Activated CD4-positive, alpha-beta memory T cell treated with anti-CD3 and anti-CD28 coated beads, Interleukin-2, amount 10 ng/mL, durations not matched to agents 7 days and 5 days (primary cell): ENCODE measurements around the gene HOXC10. TPM values are rescaled to one million over a fixed set of nuclear protein-coding genes. Genes with fewer than 3 reads are reported as not detected.

Experiments used
- CTCF ChIA-PET: fragments of 350-600 bp; sonication (Branson Sonifier 250); formaldehyde crosslinking; loops from one replicate; lab custom pipeline; 2021; ENCODE audit warnings: antibody characterized with exemption, inconsistent platforms; lab: Charles Lee
- POLR2A ChIA-PET: fragments of 350-600 bp; sonication (Branson Sonifier 250); formaldehyde crosslinking; loops from one replicate; lab custom pipeline; 2021; ENCODE audit warnings: antibody characterized with exemption; lab: Charles Lee
- DNase-seq: peaks from one replicate; pipeline ENCODE4 v3.0.0-alpha.2; 2020
- H3K27ac Mint-ChIP-seq: one replicate; pipeline ENCODE4 v1.8.0; 2021; ENCODE audit warnings: mild to moderate bottlenecking, mixed read lengths
- H3K27me3 Mint-ChIP-seq: one replicate; pipeline ENCODE4 v1.8.0; 2021; ENCODE audit warnings: mixed read lengths
- H3K36me3 Mint-ChIP-seq: one replicate; pipeline ENCODE4 v1.8.0; 2021; ENCODE audit warnings: low read depth, mixed read lengths
- H3K4me1 Mint-ChIP-seq: one replicate; pipeline ENCODE4 v1.8.0; 2021; ENCODE audit warnings: mixed read lengths
- H3K4me3 Mint-ChIP-seq: one replicate; pipeline ENCODE4 v1.8.0; 2021; ENCODE audit warnings: mild to moderate bottlenecking, mixed read lengths
- H3K9me3 Mint-ChIP-seq: one replicate; pipeline ENCODE4 v1.8.0; 2021; ENCODE audit warnings: mixed read lengths
- total RNA-seq, 2 experiments: library from RNA; stranded (reverse); gene quantifications; one replicate each; pipeline ENCODE4 v1.2.3, GENCODE V29; 2021

The HOXC10 gene
- total RNA-seq, 2 experiments from 2014 or later: not detected

DNA sequence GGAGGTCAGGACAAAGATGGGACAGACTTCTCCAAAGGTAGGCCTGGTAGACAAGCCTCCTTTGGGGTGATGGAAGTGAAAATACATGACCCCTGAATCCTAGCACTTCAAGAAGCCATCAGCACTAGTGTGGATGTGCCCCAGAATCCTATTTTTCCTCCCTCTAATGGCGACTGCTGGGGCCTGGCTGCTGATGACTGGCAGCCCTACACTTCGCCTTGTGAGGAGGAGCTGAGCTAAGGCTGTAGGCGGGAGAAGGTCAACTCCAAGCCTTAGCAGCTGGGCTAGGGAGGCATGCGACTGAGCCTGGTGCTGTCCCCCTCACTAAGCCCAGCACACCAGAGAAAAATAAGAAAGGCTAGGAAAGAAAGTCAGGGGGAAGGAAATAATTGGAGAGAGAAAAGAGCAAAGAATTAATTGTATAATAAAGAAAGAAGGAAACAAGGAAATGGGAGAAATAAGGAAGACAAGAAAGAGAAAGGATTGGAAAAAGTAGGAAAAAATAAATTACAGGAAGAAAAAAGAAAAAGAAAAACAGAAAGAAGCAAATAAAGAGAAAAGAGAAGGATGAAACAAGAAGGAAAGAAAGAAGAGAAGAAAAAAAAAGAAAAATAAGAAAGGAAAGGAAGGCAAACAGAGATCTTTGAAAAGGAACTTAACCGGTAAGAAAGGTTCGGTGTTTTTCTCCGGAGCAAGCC is 4.7 kb upstream of the HOXC10 start:
- H3K4me1 Mint-ChIP-seq: peaks cover 9% of the 10 kb centered on the region
- H3K27me3 Mint-ChIP-seq: peaks cover 96% of the 10 kb centered on the region
- no peak overlapping the region for H3K4me3 Mint-ChIP-seq
- H3K36me3 Mint-ChIP-seq: peaks cover 10% of the 10 kb centered on the region
- no peak for DNase-seq
- ChIA-PET POLR2A (interaction anchor here (1.3 kb wide), 1 partner anchor 45 kb away, joined by 3 read pairs; no protein-coding TSS in a partner anchor), CTCF (interaction anchor here (1.5 kb wide), 1 partner anchor 222 kb away, joined by 3 read pairs; no protein-coding TSS in a partner anchor)
- no peaks in the 10 kb centered on the region for H3K9me3 Mint-ChIP-seq
- no peak overlapping the region for H3K27ac Mint-ChIP-seq

DNA sequence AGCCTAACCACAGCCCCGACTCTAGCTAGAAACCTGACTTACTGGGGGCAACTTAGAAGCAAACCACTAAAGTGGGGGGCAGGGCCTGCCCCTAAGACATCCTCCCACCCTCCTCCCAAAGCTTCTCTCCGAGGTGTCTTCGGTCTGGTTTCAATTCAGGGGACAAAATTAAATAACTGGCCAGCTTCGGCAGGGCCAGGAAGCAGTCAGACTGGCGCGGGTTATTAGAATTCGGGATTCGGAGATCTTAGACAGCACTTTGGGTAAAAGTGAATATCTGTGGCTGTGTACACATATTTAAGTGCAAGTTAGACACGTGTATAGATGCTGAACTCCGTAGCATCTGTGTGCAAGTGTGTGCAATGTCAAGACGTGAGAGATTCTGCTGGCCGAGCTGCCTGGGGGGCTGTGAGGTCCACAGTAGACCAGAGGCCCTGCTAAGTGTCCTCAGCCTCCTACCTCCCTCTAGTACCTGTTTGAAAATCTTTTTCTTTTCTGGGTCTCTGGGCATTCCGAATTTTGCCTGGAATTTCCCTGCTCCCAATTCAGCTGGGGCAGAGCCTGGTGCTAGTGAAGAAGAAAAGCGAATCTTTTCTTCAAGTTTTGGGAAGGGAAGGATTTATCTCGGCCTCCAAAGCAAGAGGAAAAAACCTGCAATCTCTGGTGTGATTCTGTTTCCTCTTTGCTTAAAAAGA is 4.0 kb upstream of the HOXC10 start:
- ChIA-PET POLR2A (interaction anchor here (1.3 to 1.5 kb wide), 2 partner anchors 27 to 44 kb away, joined by 3 read pairs; partner anchors contain the start of gene HOXC12), CTCF (interaction anchor here (1.5 kb wide), 1 partner anchor 221 kb away, joined by 3 read pairs; no protein-coding TSS in a partner anchor)

DNA sequence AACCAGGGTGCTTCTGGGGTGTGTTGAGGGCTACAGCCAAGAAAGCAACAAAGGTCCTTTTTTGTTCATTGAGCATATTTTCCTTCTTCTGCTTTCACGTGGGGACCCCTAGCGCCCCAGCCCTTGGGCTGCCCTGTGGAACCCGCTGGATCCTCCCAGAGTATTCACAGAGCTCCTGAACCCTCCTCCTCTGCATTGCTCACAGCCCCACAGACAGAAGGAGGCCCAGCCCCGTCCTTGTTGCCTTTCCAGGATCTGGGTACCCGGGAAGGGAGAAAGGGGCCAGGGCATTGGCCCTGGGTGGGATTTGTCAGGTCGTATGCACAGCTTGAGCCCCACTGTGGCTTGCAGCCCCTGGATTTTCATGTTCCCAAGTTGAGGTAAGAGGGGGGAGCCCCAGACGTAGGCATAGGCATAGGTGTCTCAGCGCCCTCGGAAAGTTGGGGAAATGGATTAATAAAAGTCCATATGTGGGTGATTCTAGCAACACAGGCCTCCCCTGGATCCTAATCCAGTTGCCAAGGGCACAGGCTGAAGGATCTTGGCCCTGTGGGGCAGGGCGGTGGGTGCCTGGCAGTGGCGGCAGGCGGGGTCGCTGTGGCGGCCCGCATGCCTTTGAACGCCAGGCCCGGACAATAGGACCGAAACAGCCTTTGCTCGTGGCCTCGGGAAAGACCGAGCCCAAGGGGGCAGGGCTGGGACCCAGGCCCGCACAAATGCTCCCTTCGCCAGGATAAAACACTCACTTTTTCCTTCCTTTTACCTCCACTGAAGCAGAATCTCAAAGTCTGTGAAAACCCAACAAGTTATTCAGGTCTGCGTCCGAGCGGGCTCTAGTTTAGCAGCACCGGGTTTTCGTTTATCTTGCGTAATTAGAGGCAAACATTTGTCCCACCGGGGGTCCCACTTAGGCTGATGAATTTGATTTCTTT is 3.0 kb upstream of the HOXC10 start:
- DNase-seq: no peak
- H3K27ac Mint-ChIP-seq: no peak overlapping the region
- peaks cover 17% of the 10 kb centered on the region for H3K4me1 Mint-ChIP-seq
- no peaks in the 10 kb centered on the region for H3K9me3 Mint-ChIP-seq
- ChIA-PET POLR2A (interaction anchor here (1.3 to 1.5 kb wide), 2 partner anchors 28 to 43 kb away, joined by 3 read pairs; partner anchors contain the start of gene HOXC12), CTCF (interaction anchor here (1.5 kb wide), 1 partner anchor 220 kb away, joined by 3 read pairs; no protein-coding TSS in a partner anchor)
- H3K4me3 Mint-ChIP-seq: no peak overlapping the region
- peaks cover 4% of the 10 kb centered on the region for H3K36me3 Mint-ChIP-seq
- peaks cover 94% of the 10 kb centered on the region for H3K27me3 Mint-ChIP-seq

More for the DNA sequence above, 4.0 kb upstream of the HOXC10 start:
- Mint-ChIP-seq H3K27ac (no peak overlapping the region), H3K4me1 (peaks cover 10% of the 10 kb centered on the region), H3K4me3 (no peak overlapping the region), H3K9me3 (no peaks in the 10 kb centered on the region), H3K27me3 (peaks cover 95% of the 10 kb centered on the region), H3K36me3 (peaks cover 4% of the 10 kb centered on the region)
- no peak for DNase-seq

DNA sequence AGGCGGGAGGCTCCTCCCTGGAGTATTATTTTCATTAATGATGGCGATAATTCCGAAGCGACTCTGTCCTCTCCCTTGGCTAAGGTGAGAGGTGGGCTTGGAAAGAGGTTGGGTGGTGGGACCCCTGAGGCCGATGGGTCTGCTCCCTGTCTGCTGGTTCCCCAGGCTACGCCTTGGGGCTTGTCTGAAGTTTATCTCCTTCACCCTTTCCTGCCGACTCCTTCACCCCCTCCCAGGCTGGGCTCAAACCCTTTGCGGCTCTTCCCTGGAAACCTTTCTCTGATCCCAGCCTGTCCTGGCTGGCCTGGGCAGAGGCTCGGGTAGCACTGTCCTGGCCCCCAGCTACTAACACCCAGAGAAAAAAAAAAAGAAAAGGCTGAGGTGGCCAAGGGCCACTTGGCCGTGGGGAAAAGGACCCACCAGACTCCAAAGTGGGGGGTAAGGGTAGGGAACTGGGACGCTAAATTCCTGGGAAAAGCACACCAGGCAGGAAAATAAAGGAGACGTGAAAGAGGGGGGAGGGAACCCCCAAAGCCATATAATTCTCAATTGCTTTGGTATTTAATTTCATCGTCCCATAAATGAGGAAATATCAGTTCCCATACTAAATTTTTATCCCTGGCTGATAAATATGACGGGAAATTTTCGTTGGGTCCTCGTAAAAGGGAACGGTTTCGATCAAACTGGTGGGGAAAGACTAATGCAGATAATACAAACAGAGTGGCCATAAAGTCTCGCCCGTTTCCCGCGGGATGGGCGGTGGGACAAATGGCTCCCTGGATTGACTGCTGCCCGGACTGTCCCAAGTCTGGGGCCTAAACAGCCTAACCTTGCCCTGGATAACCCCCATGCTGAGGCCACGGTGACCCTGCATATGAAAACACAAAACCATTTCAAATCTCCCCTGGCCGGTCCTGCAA is 2.0 kb upstream of the HOXC10 start:
- CTCF ChIA-PET: no interaction called here
- Mint-ChIP-seq H3K36me3 (peaks cover 4% of the 10 kb centered on the region), H3K27ac (peak overlapping the region; percentile 3), H3K4me1 (peaks cover 17% of the 10 kb centered on the region), H3K9me3 (no peaks in the 10 kb centered on the region), H3K4me3 (no peak overlapping the region), H3K27me3 (peaks cover 94% of the 10 kb centered on the region)
- DNase-seq: no peak
- POLR2A ChIA-PET: interaction anchor here (1.5 kb wide), 1 partner anchor 29 kb away, joined by 3 read pairs; the partner anchor contains the start of gene HOXC12

DNA sequence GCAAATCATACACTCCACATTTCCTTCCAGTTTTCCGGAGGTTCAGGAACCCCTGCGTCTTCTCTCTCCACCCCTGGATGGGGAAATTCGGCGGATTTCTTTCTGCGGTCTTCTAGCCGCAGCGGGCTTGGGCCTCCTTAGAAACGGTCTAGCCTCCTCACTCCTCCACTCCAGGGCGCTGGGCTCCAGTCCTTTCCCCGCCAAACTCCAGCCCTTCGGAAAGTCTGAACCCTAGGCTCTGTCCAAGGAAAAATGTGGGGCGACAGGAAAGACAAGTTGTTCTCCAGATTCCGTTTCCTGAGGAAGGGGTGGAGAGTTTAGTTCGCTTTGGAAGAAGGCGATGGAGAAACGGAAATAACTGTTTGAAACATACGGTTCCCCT is 1.4 kb upstream of the HOXC10 start:
- Mint-ChIP-seq H3K4me3 (no peak overlapping the region), H3K9me3 (no peaks in the 10 kb centered on the region), H3K27me3 (peaks cover 94% of the 10 kb centered on the region), H3K27ac (peak overlapping the region; percentile 3), H3K4me1 (peaks cover 19% of the 10 kb centered on the region), H3K36me3 (peaks cover 4% of the 10 kb centered on the region)
- ChIA-PET CTCF (interaction anchor here (2.3 kb wide), 1 partner anchor 17 kb away, joined by 7 read pairs; the partner anchor contains the start of gene HOXC9), POLR2A (no interaction called here)
- DNase-seq: no peak

DNA sequence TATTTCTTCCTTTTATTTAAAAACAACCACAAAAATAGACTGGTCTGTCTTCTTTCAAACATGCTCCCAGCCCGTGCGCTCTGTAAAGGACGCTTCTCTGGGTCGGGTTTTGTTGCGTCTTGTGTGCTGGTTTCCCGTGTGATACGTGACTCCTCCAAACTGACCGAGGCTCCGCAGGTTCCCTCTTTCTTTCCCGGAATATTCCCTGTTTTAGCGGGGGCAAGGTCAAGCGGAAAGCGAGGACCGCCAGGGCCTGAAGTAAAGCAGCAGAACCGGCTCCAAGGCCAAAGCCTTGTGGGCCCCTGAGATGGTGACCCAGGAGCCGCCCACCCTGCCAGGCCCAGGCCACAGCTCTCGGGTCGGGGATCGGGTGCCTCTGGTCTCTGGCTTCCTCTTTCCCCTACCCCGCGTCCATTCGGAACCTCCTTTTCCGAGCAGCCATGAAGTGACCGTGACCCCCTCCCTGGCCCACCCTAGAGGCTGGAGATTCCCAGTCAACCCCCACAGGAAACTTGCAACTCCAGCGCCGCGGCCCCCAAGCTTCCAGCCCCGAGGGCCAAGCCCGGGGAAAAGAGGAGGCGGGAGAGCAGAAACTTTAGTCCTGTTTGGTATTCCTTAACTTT is 885 bp upstream of the HOXC10 start:
- Mint-ChIP-seq H3K27ac (no peak overlapping the region), H3K4me1 (peaks cover 21% of the 10 kb centered on the region), H3K9me3 (no peaks in the 10 kb centered on the region), H3K4me3 (no peak overlapping the region), H3K36me3 (peaks cover 4% of the 10 kb centered on the region), H3K27me3 (peaks cover 94% of the 10 kb centered on the region)
- ChIA-PET POLR2A (interaction anchor here (0.9 kb wide), 1 partner anchor 25 kb away, joined by 3 read pairs; no protein-coding TSS in a partner anchor), CTCF (interaction anchor here (1.2 to 4.3 kb wide), 5 partner anchors 15 to 224 kb away, joined by 3 to 25 read pairs (median 7); partner anchors contain the start of genes HOXC8 and HOXC9)
- DNase-seq: no peak

DNA sequence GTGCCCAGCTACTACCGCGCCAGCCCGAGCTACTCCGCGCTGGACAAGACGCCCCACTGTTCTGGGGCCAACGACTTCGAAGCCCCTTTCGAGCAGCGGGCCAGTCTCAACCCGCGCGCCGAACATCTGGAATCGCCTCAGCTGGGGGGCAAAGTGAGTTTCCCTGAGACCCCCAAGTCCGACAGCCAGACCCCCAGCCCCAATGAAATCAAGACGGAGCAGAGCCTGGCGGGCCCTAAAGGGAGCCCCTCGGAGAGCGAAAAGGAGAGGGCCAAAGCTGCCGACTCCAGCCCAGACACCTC is 697 bp downstream of the HOXC10 start:
- Mint-ChIP-seq H3K36me3 (peaks cover 4% of the 10 kb centered on the region), H3K27me3 (peaks cover 94% of the 10 kb centered on the region), H3K4me3 (peak overlapping the region; percentile 15), H3K4me1 (peaks cover 35% of the 10 kb centered on the region), H3K9me3 (no peaks in the 10 kb centered on the region), H3K27ac (no peak overlapping the region)
- no peak for DNase-seq
- ChIA-PET POLR2A (interaction anchor here (0.5 kb wide), 1 partner anchor 68 kb away, joined by 3 read pairs; no protein-coding TSS in a partner anchor), CTCF (interaction anchor here (0.7 to 4.3 kb wide), 8 partner anchors 15 to 215 kb away, joined by 3 to 25 read pairs (median 6); partner anchors contain the start of genes HOXC8 and HOXC9)

DNA sequence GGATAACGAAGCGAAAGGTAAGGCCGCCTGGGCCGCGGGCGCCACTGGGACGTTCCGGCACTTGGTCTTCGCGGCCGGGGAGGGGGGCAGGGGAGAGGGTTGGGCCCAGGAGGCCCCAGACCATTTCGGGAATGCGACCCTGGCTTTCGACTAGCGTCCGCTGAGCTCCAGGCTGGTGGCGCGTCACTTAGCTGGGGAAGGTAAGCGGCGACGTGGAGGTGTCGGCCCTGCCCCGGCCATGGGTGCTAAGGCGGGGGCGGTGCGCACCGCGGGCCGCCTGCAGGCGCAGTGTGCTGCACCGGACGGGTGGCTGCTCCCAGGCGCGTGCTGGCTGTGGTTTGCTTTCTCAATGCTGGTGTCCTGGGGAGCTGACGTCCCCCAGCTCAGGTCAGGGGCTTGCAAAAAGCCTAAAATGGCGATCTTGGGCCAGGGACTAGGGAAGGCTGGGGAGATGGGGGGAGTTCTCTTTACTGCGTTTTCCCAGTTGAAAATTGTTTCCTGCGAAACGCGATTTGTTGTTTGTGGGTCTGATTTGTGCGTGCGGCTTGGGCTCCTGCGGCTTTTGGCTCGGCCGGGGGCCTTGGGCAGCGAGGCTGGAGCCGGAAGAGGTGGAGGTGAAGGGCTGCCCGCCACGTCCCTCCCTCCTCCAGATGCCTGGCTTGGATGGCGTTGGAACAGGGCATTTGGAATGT is 1.2 kb downstream of the HOXC10 start:
- CTCF ChIA-PET: interaction anchor here (1.2 to 4.3 kb wide), 7 partner anchors 14 to 215 kb away, joined by 5 to 25 read pairs (median 7); partner anchors contain the start of genes HOXC8 and HOXC9
- no peak overlapping the region for H3K4me3 Mint-ChIP-seq
- peaks cover 4% of the 10 kb centered on the region for H3K36me3 Mint-ChIP-seq
- POLR2A ChIA-PET: interaction anchor here (1.1 to 1.8 kb wide), 2 partner anchors 14 to 27 kb away, joined by 4 to 5 read pairs; partner anchors contain the start of gene HOXC9
- H3K9me3 Mint-ChIP-seq: no peaks in the 10 kb centered on the region
- peaks cover 35% of the 10 kb centered on the region for H3K4me1 Mint-ChIP-seq
- no peak overlapping the region for H3K27ac Mint-ChIP-seq
- peaks cover 94% of the 10 kb centered on the region for H3K27me3 Mint-ChIP-seq
- DNase-seq: no peak

DNA sequence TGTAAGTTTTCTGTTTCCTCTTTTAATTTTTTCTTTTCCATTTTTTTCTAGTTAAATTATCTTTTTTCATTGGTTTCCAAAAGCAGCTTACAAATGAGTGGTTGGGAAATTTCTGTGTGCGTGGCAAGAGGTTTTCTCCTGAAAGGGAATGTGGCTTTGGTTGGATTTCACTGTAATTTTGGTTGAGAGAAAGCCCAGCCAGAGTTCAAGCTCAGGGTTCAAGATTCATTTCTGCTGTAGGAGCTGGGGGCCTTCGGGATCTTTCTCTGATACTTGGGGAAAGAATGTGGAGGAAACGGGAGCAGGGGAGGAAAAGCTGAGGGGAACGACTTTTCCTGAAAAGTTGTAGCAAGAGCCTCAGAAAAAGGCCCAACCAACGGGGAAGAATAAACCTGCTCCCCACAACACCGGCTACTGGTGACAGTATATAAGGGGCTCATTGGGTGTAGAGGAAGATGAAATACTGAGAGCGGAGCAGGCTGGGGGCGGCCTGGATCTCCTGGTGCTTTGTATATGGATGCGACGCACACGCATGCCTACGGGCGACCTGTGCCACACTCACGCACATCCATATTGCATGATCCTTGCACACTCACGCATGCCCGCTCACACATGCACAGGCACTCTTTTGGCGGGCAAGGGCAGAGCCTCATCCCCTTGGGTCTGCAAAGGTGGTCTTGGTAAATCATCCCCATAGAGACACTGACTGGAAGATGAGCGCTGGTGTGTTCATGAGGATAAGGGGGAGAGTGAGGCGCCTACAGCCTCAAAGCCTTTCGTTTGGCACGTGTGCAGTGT is 1.9 kb downstream of the HOXC10 start:
- Mint-ChIP-seq H3K4me3 (no peak overlapping the region), H3K27ac (no peak overlapping the region), H3K4me1 (peaks cover 35% of the 10 kb centered on the region), H3K9me3 (no peaks in the 10 kb centered on the region), H3K27me3 (peaks cover 93% of the 10 kb centered on the region), H3K36me3 (peaks cover 4% of the 10 kb centered on the region)
- DNase-seq: no peak
- ChIA-PET POLR2A (interaction anchor here (1.1 to 1.8 kb wide), 2 partner anchors 14 to 28 kb away, joined by 4 to 5 read pairs; partner anchors contain the start of gene HOXC9), CTCF (interaction anchor here (1.5 to 4.3 kb wide), 4 partner anchors 19 to 227 kb away, joined by 4 to 25 read pairs (median 10); no protein-coding TSS in a partner anchor)

DNA sequence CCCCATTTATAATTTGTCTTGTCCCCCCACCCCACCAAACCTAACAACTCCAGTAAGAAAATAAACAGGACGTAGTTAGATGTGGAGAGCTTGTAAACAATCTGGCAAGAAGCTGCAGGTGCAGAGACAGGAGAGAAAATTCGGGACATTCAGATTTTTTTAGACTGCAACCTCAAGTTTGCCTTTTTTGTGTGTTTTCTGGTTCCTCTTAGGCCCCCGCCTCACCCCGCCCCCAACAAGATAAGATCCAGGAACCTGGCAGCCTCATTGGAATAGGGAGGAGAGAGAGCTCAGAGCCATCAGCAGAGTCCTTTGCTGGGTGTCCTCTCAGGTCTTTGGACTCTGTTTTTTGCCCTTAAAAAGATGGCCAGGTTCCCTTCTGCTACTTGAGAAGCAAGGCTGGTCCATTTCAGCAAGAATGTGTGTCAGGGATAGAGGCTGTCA is 2.9 kb downstream of the HOXC10 start:
- Mint-ChIP-seq H3K27ac (no peak overlapping the region), H3K27me3 (peaks cover 93% of the 10 kb centered on the region), H3K9me3 (no peaks in the 10 kb centered on the region), H3K36me3 (peaks cover 4% of the 10 kb centered on the region), H3K4me1 (peaks cover 35% of the 10 kb centered on the region), H3K4me3 (no peak overlapping the region)
- CTCF ChIA-PET: interaction anchor here (0.6 to 4.3 kb wide), 11 partner anchors 16 to 241 kb away, joined by 3 to 25 read pairs (median 4); partner anchors contain the start of gene HOXC5
- POLR2A ChIA-PET: interaction anchor here (0.9 to 1.8 kb wide), 2 partner anchors 10 to 13 kb away, joined by 3 to 5 read pairs; partner anchors contain the start of gene HOXC9
- no peak for DNase-seq
